WTC11 (cell line): ENCODE data around the gene NBL1. TPM values are rescaled to one million over a fixed set of nuclear protein-coding genes. Genes with fewer than 3 reads are reported as not detected.

Experiments used
- ATAC-seq: fragments of 200-7000 bp; cut with Tn5 transposase; 2 replicates; pipeline ENCODE4 v1.10.0; 2021; ENCODE audit warnings: mild to moderate bottlenecking, moderate library complexity
- CTCF ChIA-PET: fragments of 300-600 bp; sonication (Branson Sonifier 250); formaldehyde crosslinking; loops from one replicate; lab custom pipeline; 2021; ENCODE audit warnings: antibody characterized with exemption; lab: Charles Lee
- POLR2A ChIA-PET: fragments of 350-600 bp; sonication (Branson Sonifier 250); formaldehyde crosslinking; loops from one replicate; lab custom pipeline; 2021; ENCODE audit warnings: antibody characterized with exemption; lab: Charles Lee
- DNase-seq: peaks from one replicate; pipeline ENCODE4 v3.0.0; 2021; ENCODE audit warnings: low spot score
- H3K27ac Mint-ChIP-seq: 2 replicates; pipeline ENCODE4 v1.8.0; 2021; ENCODE audit warnings: mixed read lengths
- H3K27me3 Mint-ChIP-seq: 2 replicates; pipeline ENCODE4 v1.8.0; 2021; ENCODE audit warnings: low read depth, mild to moderate bottlenecking, moderate library complexity, mixed read lengths
- H3K36me3 Mint-ChIP-seq: 2 replicates; pipeline ENCODE4 v1.8.0; 2021; ENCODE audit warnings: mixed read lengths
- H3K4me1 Mint-ChIP-seq: 2 replicates; pipeline ENCODE4 v1.8.0; 2022; ENCODE audit warnings: mixed read lengths
- H3K4me3 Mint-ChIP-seq: 2 replicates; pipeline ENCODE4 v1.8.0; 2021; ENCODE audit warnings: mild to moderate bottlenecking, moderate library complexity, mixed read lengths
- H3K9me3 Mint-ChIP-seq: 2 replicates; pipeline ENCODE4 v1.8.0; 2021; ENCODE audit warnings: mixed read lengths
- ARID4B ChIP-seq: sonication (generic); formaldehyde crosslinking; IDR thresholded peaks from 2 replicates; pipeline ENCODE4 v1.8.0; 2023; ENCODE audit warnings: missing genetic modification reagents, mild to moderate bottlenecking, borderline replicate concordance
- ELF4 ChIP-seq: sonication (generic); formaldehyde crosslinking; IDR thresholded peaks from 2 replicates; pipeline ENCODE4 v1.8.1; 2022; ENCODE audit warnings: low read depth, mild to moderate bottlenecking, moderate library complexity, missing genetic modification reagents
- ETV6 ChIP-seq: sonication (generic); formaldehyde crosslinking; IDR thresholded peaks from 2 replicates; pipeline ENCODE4 v1.8.1; 2022; ENCODE audit warnings: mild to moderate bottlenecking, missing genetic modification reagents
- FOXJ3 ChIP-seq: sonication (generic); formaldehyde crosslinking; IDR thresholded peaks from 2 replicates; pipeline ENCODE4 v1.9.0; 2021; ENCODE audit warnings: missing genetic modification reagents, mild to moderate bottlenecking, borderline replicate concordance
- FOXK1 ChIP-seq: sonication (generic); formaldehyde crosslinking; IDR thresholded peaks from 2 replicates; pipeline ENCODE4 v1.8.0; 2022; ENCODE audit warnings: mild to moderate bottlenecking, moderate library complexity, missing genetic modification reagents
- JUN ChIP-seq: sonication (generic); formaldehyde crosslinking; IDR thresholded peaks from 2 replicates; pipeline ENCODE4 v1.8.0; 2023; ENCODE audit warnings: mild to moderate bottlenecking, missing genetic modification reagents
- SP1 ChIP-seq: sonication (generic); formaldehyde crosslinking; conservative IDR thresholded peaks from 2 replicates; pipeline ENCODE4 v1.8.1; 2022; ENCODE audit warnings: missing genetic modification reagents
- ZMAT4 ChIP-seq: fragments of 250-450 bp; sonication (Bioruptor Pico); IDR thresholded peaks from 2 replicates; pipeline ENCODE4 v1.9.0; 2021; ENCODE audit warnings: mild to moderate bottlenecking
- ZNF263 ChIP-seq: sonication (generic); formaldehyde crosslinking; IDR thresholded peaks from 2 replicates; pipeline ENCODE4 v1.8.1; 2022; ENCODE audit warnings: low read depth, mild to moderate bottlenecking, moderate library complexity, missing genetic modification reagents
- ZNF281 ChIP-seq: sonication (generic); formaldehyde crosslinking; IDR thresholded peaks from 2 replicates; pipeline ENCODE4 v1.8.0; 2023; ENCODE audit warnings: mild to moderate bottlenecking, missing genetic modification reagents
- ZNF396 ChIP-seq: fragments of 250-450 bp; sonication (Bioruptor Pico); IDR thresholded peaks from 2 replicates; pipeline ENCODE4 v1.8.0; 2021; ENCODE audit warnings: mild to moderate bottlenecking, moderate library complexity, borderline replicate concordance
- total RNA-seq: library from RNA; stranded (reverse); gene quantifications from 3 replicates; pipeline ENCODE4 v1.2.3, GENCODE V29; 2021
- TF ChIP-seq, protein P1 (sequence below): sonication (generic); formaldehyde crosslinking; IDR thresholded peaks from 2 replicates; pipeline ENCODE4 v1.8.1; 2022; ENCODE audit warnings: mild to moderate bottlenecking, moderate library complexity, missing genetic modification reagents
- TF ChIP-seq, protein P2 (sequence below): fragments of 250-450 bp; sonication (Bioruptor Pico); IDR thresholded peaks from 2 replicates; pipeline ENCODE4 v1.9.0; 2021; ENCODE audit warnings: mild to moderate bottlenecking
- TF ChIP-seq, protein P3 (sequence below): sonication (generic); formaldehyde crosslinking; IDR thresholded peaks from 2 replicates; pipeline ENCODE4 v1.8.0; 2022; ENCODE audit warnings: missing genetic modification reagents
- TF ChIP-seq, protein P4 (sequence below): fragments of 250-450 bp; sonication (Bioruptor Pico); IDR thresholded peaks from 2 replicates; pipeline ENCODE4 v1.9.0; 2021; ENCODE audit warnings: mild to moderate bottlenecking, borderline replicate concordance

NBL1 gene
- total RNA-seq, 1 experiment from 2014 or later: 17.1 TPM

GRCh38 chr1:19619697-19620384, 24.3 kb upstream of the NBL1 start (continued):
- TF ChIP-seq, protein P1, sequence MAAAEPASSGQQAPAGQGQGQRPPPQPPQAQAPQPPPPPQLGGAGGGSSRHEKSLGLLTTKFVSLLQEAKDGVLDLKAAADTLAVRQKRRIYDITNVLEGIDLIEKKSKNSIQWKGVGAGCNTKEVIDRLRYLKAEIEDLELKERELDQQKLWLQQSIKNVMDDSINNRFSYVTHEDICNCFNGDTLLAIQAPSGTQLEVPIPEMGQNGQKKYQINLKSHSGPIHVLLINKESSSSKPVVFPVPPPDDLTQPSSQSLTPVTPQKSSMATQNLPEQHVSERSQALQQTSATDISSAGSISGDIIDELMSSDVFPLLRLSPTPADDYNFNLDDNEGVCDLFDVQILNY: no peak
- no peak for TF ChIP-seq SP1

- Mint-ChIP-seq H3K4me3 (no peak overlapping the region), H3K27me3 (no peaks in the 10 kb centered on the region; the same call in 1 of the 2 replicates), H3K27ac (no peak overlapping the region; the same call in 1 of the 2 replicates), H3K4me1 (peaks cover 24% of the 10 kb centered on the region), H3K36me3 (peaks cover 6% of the 10 kb centered on the region), H3K9me3 (no peaks in the 10 kb centered on the region)
- ChIA-PET CTCF (interaction anchor here (1.3 to 1.4 kb wide), 2 partner anchors 33 to 39 kb away, joined by 3 to 7 read pairs; no protein-coding TSS in a partner anchor), POLR2A (no interaction called here)
- ATAC-seq (no peak), DNase-seq (no peak)
- TF ChIP-seq ARID4B (no peak), ELF4 (CRISPR knock-in tag) (no peak), ZNF281 (CRISPR knock-in tag) (no peak), ETV6 (CRISPR knock-in tag) (no peak), ZNF396 (CRISPR knock-in tag) (no peak), JUN (CRISPR knock-in tag) (no peak), ZNF263 (CRISPR knock-in tag) (no peak), ZMAT4 (CRISPR knock-in tag) (no peak), FOXK1 (CRISPR knock-in tag) (no peak), FOXJ3 (CRISPR knock-in tag) (no peak)
- TF ChIP-seq, protein P2, sequence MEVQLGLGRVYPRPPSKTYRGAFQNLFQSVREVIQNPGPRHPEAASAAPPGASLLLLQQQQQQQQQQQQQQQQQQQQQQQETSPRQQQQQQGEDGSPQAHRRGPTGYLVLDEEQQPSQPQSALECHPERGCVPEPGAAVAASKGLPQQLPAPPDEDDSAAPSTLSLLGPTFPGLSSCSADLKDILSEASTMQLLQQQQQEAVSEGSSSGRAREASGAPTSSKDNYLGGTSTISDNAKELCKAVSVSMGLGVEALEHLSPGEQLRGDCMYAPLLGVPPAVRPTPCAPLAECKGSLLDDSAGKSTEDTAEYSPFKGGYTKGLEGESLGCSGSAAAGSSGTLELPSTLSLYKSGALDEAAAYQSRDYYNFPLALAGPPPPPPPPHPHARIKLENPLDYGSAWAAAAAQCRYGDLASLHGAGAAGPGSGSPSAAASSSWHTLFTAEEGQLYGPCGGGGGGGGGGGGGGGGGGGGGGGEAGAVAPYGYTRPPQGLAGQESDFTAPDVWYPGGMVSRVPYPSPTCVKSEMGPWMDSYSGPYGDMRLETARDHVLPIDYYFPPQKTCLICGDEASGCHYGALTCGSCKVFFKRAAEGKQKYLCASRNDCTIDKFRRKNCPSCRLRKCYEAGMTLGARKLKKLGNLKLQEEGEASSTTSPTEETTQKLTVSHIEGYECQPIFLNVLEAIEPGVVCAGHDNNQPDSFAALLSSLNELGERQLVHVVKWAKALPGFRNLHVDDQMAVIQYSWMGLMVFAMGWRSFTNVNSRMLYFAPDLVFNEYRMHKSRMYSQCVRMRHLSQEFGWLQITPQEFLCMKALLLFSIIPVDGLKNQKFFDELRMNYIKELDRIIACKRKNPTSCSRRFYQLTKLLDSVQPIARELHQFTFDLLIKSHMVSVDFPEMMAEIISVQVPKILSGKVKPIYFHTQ (CRISPR knock-in tag): no peak
- TF ChIP-seq, protein P3, sequence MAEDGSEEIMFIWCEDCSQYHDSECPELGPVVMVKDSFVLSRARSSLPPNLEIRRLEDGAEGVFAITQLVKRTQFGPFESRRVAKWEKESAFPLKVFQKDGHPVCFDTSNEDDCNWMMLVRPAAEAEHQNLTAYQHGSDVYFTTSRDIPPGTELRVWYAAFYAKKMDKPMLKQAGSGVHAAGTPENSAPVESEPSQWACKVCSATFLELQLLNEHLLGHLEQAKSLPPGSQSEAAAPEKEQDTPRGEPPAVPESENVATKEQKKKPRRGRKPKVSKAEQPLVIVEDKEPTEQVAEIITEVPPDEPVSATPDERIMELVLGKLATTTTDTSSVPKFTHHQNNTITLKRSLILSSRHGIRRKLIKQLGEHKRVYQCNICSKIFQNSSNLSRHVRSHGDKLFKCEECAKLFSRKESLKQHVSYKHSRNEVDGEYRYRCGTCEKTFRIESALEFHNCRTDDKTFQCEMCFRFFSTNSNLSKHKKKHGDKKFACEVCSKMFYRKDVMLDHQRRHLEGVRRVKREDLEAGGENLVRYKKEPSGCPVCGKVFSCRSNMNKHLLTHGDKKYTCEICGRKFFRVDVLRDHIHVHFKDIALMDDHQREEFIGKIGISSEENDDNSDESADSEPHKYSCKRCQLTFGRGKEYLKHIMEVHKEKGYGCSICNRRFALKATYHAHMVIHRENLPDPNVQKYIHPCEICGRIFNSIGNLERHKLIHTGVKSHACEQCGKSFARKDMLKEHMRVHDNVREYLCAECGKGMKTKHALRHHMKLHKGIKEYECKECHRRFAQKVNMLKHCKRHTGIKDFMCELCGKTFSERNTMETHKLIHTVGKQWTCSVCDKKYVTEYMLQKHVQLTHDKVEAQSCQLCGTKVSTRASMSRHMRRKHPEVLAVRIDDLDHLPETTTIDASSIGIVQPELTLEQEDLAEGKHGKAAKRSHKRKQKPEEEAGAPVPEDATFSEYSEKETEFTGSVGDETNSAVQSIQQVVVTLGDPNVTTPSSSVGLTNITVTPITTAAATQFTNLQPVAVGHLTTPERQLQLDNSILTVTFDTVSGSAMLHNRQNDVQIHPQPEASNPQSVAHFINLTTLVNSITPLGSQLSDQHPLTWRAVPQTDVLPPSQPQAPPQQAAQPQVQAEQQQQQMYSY (CRISPR knock-in tag): no peak
- TF ChIP-seq, protein P4, sequence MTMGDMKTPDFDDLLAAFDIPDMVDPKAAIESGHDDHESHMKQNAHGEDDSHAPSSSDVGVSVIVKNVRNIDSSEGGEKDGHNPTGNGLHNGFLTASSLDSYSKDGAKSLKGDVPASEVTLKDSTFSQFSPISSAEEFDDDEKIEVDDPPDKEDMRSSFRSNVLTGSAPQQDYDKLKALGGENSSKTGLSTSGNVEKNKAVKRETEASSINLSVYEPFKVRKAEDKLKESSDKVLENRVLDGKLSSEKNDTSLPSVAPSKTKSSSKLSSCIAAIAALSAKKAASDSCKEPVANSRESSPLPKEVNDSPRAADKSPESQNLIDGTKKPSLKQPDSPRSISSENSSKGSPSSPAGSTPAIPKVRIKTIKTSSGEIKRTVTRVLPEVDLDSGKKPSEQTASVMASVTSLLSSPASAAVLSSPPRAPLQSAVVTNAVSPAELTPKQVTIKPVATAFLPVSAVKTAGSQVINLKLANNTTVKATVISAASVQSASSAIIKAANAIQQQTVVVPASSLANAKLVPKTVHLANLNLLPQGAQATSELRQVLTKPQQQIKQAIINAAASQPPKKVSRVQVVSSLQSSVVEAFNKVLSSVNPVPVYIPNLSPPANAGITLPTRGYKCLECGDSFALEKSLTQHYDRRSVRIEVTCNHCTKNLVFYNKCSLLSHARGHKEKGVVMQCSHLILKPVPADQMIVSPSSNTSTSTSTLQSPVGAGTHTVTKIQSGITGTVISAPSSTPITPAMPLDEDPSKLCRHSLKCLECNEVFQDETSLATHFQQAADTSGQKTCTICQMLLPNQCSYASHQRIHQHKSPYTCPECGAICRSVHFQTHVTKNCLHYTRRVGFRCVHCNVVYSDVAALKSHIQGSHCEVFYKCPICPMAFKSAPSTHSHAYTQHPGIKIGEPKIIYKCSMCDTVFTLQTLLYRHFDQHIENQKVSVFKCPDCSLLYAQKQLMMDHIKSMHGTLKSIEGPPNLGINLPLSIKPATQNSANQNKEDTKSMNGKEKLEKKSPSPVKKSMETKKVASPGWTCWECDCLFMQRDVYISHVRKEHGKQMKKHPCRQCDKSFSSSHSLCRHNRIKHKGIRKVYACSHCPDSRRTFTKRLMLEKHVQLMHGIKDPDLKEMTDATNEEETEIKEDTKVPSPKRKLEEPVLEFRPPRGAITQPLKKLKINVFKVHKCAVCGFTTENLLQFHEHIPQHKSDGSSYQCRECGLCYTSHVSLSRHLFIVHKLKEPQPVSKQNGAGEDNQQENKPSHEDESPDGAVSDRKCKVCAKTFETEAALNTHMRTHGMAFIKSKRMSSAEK (CRISPR knock-in tag): no peak
Measured at GRCh38 chr1:19620786-19621185, 23.3 kb upstream of the NBL1 start.
